Osteoblast (primary cell): Measurements from ENCODE around the gene ZNF823. TPM values are rescaled to one million over a fixed set of nuclear protein-coding genes. Genes with fewer than 3 reads are reported as not detected.

Experiments
- DNase-seq: peaks from one replicate; pipeline ENCODE4 v3.0.0; 2011; ENCODE audit warnings: low spot score, mixed read lengths; ENCODE audit not compliant: insufficient read length; ENCODE audit errors: missing footprints
- H2AFZ ChIP-seq: 2 replicates; pipeline ENCODE4 v1.6.0; 2011; ENCODE audit warnings: mild to moderate bottlenecking, low read length
- H3K27ac ChIP-seq: 2 replicates; pipeline ENCODE4 v1.5.1; 2011; ENCODE audit warnings: mild to moderate bottlenecking, low read depth, low read length, moderate library complexity
- H3K27me3 ChIP-seq: 2 replicates; pipeline ENCODE4 v1.6.0; 2012; ENCODE audit warnings: mild to moderate bottlenecking, control low read depth, inconsistent platforms, low read length, moderate library complexity; ENCODE audit not compliant: insufficient read depth
- H3K36me3 ChIP-seq: 2 replicates; pipeline ENCODE4 v1.5.1; 2011; ENCODE audit warnings: mild to moderate bottlenecking, low read length, control low read depth, moderate library complexity; ENCODE audit not compliant: insufficient read depth
- H3K4me1 ChIP-seq: 2 replicates; pipeline ENCODE4 v1.5.1; 2011; ENCODE audit warnings: mild to moderate bottlenecking, low read length, control low read depth, moderate library complexity; ENCODE audit not compliant: insufficient read depth
- H3K4me2 ChIP-seq: 2 replicates; pipeline ENCODE4 v1.6.0; 2011; ENCODE audit warnings: mild to moderate bottlenecking, low read length; ENCODE audit not compliant: insufficient read depth
- H3K4me3 ChIP-seq: fragments of 200-600 bp; sonication (generic); 3 replicates; pipeline ENCODE4 v1.5.1; 2012; ENCODE audit warnings: mild to moderate bottlenecking, low read length, inconsistent platforms; ENCODE audit not compliant: insufficient read depth
- H3K79me2 ChIP-seq: 2 replicates; pipeline ENCODE4 v1.6.0; 2012; ENCODE audit warnings: mild to moderate bottlenecking, low read length, control low read depth, inconsistent platforms; ENCODE audit not compliant: insufficient read depth
- H3K9me3 ChIP-seq: 2 replicates; pipeline ENCODE4 v1.5.1; 2011; ENCODE audit warnings: low read depth, low read length, control low read depth
- H4K20me1 ChIP-seq: 2 replicates; pipeline ENCODE4 v1.6.0; 2012; ENCODE audit warnings: mild to moderate bottlenecking, low read length, control low read depth; ENCODE audit not compliant: insufficient read depth
- CTCF ChIP-seq: IDR thresholded peaks from 2 replicates; pipeline ENCODE4 v1.5.1; 2011; ENCODE audit warnings: mild to moderate bottlenecking, low read depth, low read length, moderate library complexity; ENCODE audit errors: extremely low read depth
- total RNA-seq: library from RNA; depleted of rRNA; stranded (reverse); fragments of >200 nt; gene quantifications from 2 replicates; pipeline ENCODE4 v1.2.3, GENCODE V29; 2012

Gene ZNF823
- total RNA-seq, 1 donor, result 6.2 TPM

GRCh38 chr19:11737964-11738745 is 591 bp downstream of the ZNF823 start:
- peaks cover 31% of the 10 kb centered on the region for H3K79me2 ChIP-seq
- no peak for DNase-seq
- H3K4me1 ChIP-seq, result peaks cover 13% of the 10 kb centered on the region
- H3K27me3 ChIP-seq, result no peaks in the 10 kb centered on the region
- TF ChIP-seq CTCF, result peak; percentile 4
- H4K20me1 ChIP-seq, result peaks cover 2% of the 10 kb centered on the region
- H2AFZ ChIP-seq, result peak overlapping the region; percentile 94
- H3K9me3 ChIP-seq, result no peaks in the 10 kb centered on the region
- peak overlapping the region; percentile 37 for H3K27ac ChIP-seq
- H3K36me3 ChIP-seq, result no peaks in the 10 kb centered on the region
- peak overlapping the region; percentile 84 for H3K4me3 ChIP-seq
- peak overlapping the region; percentile 93 for H3K4me2 ChIP-seq

- H3K4me2 ChIP-seq, result peak overlapping the region; percentile 46
- peak overlapping the region; percentile 4 for H3K4me3 ChIP-seq
- no peak overlapping the region for H3K27ac ChIP-seq
Measured at GRCh38 chr19:11736696-11737095, 2.0 kb downstream of the ZNF823 start.

DNA sequence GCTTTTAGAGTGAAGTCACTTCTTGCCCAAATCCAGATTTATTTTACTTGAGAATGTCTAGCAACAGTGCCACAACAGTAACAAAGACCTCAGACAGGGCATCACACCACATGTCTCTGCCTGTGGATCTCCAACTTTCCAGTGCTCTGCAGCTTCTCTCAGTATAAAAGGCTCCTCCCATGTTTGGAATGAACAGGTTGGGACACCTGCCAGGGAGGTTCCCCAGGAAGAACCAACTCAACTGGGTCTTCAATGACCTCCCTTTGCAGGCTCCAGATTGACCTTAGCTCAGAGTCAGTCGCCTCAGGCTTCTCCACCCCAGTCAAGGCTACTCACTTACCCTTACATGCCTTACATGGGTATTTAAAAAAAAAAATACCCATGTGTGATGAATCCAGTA is 3.4 kb downstream of the ZNF823 start:
- Histone ChIP-seq H3K27ac (no peak overlapping the region), H2AFZ (no peak overlapping the region), H3K36me3 (no peaks in the 10 kb centered on the region), H3K4me1 (peaks cover 13% of the 10 kb centered on the region), H3K4me2 (no peak overlapping the region), H3K9me3 (no peaks in the 10 kb centered on the region), H4K20me1 (peaks cover 2% of the 10 kb centered on the region), H3K27me3 (no peaks in the 10 kb centered on the region), H3K79me2 (peaks cover 43% of the 10 kb centered on the region), H3K4me3 (no peak overlapping the region)
- no peak for TF ChIP-seq CTCF
- DNase-seq, result no peak

More at GRCh38 chr19:11736696-11737095, 2.0 kb downstream of the ZNF823 start:
- no peaks in the 10 kb centered on the region for H3K36me3 ChIP-seq
- H3K9me3 ChIP-seq, result no peaks in the 10 kb centered on the region
- DNase-seq, result peak; percentile 88
- peaks cover 35% of the 10 kb centered on the region for H3K79me2 ChIP-seq
- peaks cover 13% of the 10 kb centered on the region for H3K4me1 ChIP-seq
- no peaks in the 10 kb centered on the region for H3K27me3 ChIP-seq
- peaks cover 2% of the 10 kb centered on the region for H4K20me1 ChIP-seq
- no peak for TF ChIP-seq CTCF
- H2AFZ ChIP-seq, result no peak overlapping the region

- Histone ChIP-seq H4K20me1 (no peaks in the 10 kb centered on the region), H3K4me1 (no peaks in the 10 kb centered on the region), H3K79me2 (peaks cover 38% of the 10 kb centered on the region), H3K4me3 (no peak overlapping the region), H3K36me3 (peaks cover 11% of the 10 kb centered on the region), H3K27me3 (no peaks in the 10 kb centered on the region), H3K27ac (no peak overlapping the region), H2AFZ (no peak overlapping the region), H3K9me3 (peaks cover 10% of the 10 kb centered on the region), H3K4me2 (no peak overlapping the region)
- TF ChIP-seq CTCF, result no peak
- no peak for DNase-seq
Measured at GRCh38 chr19:11729586-11729985, 9.2 kb downstream of the ZNF823 start.
